NCI-H82 (cell line): Measurements from ENCODE around the gene CCNQ.

Source experiments
- DNase-seq: peaks from one replicate; lab custom pipeline; 2025; lab: John Stamatoyannopoulos, UW

Gene CCNQ

GRCh38 chrX:153576239-153576870, 22.6 kb downstream of the CCNQ start:
- peak; percentile 23 for DNase-seq

- no peak for DNase-seq
These were observed 25.0 kb downstream of the CCNQ start for GRCh38 chrX:153573984-153574383.

GRCh38 chrX:153572601-153573000, 26.3 kb downstream of the CCNQ start:
- no peak for DNase-seq

DNA sequence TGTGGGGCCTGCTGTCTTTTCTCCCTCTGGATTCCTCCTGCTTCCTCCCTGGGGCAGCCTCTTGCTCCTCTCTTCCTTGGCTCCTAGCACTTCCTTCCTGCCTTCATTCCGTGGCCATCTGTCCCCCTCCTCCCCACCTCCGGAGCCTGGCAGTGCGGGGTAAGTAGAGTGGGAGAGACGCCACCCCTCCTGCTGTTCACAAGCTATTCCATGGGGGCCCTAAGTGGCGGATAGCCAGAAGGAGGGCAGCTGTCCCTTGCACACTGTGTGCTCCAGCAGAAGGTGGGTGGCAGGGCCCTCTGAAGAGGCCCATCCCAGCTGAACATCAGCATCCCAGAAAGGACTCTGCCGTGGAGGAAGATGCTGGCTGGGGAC, 27.4 kb downstream of the CCNQ start:
- DNase-seq, result peak; percentile 82

GRCh38 chrX:153569475-153569874, 29.5 kb downstream of the CCNQ start:
- no peak for DNase-seq

DNA sequence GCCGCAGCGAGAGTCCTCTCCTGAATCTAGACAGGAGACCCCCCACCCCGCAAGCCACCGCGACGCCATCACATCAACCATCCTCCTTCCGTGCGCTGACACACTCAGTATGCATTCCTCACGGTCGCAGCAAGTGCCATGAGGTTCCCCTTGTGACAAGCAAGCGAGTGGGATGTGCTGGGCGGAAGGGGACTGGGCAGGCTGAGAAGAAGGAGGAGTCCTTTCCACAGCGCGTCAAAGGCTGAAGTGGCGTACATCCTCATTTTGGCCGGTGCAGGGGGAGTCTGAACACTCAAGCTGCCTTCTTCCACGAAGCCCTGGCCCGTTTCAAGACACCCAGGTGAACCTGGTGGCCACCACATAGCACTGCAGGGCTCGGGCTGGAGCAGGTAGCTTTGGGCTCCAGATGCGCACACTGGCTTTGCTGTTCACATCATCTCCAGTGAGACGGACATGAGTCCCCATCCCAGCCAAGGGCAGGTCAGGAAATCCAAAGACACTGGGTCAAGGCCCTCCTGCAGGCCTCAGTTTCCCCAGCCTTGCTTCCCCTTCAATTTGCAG, 30.4 kb downstream of the CCNQ start:
- DNase-seq, result no peak

DNA sequence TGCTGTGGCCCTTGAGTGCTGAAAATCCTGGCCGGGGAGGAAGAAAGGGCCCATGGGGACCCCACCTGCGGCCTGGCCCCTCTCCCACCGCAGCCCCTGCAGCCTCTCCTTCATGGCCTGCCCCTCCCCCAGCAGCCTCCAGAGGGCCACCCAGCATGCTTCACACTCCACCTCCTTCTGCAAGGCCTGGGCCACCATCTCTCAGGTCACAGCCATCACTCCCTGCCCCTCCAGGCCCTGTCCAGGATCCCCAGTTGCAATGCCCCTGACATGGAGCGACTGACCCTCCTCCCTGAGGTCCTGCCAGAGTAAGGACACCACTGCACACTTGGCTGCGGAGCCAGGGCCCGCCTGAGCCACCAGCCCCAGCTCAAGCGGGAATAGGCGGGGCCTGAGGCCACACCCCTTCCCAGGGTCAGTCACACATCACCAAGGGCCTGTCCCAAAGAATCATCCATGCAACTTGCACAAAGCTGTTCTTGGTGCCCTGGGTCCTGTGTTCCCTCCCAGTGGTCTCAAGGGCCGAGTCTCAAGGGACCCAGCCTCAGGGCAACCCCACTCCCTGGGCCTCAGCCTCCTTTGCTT, 32.9 kb downstream of the CCNQ start:
- DNase-seq, result no peak

GRCh38 chrX:153564047-153564606, 34.8 kb downstream of the CCNQ start:
- DNase-seq, result peak; percentile 30

- DNase-seq, result peak; percentile 88
These were observed 36.4 kb downstream of the CCNQ start for GRCh38 chrX:153562546-153562945.

DNA sequence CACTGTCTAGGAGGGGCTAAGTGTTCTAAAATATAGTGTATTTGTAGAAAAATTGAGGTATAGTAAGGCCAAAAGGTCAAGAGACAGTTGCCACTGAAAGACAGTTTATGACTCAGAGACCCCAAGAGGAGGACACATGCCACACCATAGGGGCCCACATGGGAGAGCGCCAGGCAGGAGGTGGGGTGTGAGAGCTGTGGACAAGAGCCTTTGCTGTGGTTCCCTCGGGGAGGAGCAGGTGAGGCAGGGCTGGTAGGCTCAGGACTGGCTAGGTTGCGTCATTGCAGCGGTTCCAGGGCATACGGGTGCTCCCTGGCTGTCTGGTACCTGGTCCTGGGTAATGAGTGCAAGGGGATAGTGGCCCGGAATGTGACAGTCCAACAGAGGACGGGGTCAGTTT, 37.6 kb downstream of the CCNQ start:
- no peak for DNase-seq

GRCh38 chrX:153560466-153560865, 38.5 kb downstream of the CCNQ start:
- no peak for DNase-seq

DNA sequence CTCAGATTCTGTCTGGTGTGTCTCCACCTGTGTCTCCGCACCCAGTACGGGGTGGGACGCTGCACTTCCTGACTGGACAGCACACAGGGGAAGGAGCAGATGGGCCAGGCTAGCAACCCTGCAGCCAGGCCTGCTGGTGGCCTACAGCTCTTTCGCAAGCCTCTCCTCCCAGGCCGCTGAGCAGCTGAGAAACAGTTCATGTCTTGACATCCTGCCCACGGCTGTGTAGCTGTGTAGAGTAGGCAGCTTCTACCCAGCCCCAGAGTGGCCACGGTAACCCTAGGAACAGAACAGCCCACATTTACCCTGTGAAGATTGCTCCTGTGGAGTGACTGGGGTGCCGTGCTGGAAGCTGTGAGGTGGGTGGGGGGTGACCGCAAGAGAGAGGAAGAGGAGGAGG, 38.9 kb downstream of the CCNQ start:
- DNase-seq, result no peak

DNA sequence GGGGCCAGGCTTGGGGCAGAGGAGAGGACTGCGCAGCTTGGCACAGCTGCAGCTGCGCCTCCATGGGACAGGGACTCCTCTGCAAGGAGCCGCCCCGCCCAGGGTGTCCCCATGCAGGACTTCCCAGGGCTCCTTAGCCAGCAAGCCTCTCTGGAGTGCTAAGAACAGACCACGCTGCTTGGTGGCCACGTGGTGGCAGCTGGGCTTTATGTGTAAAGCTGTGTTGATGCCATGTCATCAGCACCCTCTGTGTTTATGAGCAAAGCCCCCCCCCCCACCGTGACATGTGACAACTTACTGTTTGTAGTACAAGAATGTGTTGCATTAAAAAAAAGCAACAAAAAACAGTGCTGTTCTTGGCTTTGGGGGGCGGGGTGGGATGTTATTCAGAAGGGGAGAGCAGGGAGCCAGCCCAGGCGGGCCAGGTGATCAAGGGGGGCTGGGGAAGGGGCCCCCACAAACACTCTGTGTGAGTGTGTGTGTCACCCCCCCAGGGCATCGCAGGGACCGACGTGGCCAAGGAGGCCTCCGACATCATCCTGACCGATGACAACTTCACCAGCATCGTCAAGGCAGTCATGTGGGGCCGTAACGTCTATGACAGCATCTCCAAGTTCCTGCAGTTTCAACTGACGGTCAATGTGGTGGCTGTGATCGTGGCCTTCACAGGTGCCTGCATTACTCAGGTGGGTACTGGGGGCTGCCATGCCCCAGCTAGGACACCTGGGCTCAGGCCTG, 41.2 kb downstream of the CCNQ start:
- peak; percentile 64 for DNase-seq

DNA sequence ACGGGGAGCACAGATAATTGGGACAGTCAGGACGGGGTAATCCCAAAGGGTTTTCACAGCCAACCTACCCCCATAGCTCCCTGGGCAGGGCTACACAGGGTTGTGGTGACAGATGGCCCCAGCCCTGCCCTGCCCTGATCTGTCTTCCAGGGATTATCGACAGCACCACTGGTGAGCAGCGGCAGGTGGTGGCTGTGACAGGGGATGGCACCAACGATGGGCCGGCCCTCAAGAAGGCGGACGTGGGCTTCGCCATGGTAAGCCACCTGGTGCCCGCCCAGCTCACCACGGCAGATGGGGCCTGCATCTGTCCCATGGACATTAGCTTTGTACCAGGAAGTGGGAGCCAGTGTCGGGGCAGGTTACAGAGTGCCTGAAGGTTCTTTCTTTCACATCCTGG, 42.2 kb downstream of the CCNQ start:
- peak; percentile 97 for DNase-seq

DNA sequence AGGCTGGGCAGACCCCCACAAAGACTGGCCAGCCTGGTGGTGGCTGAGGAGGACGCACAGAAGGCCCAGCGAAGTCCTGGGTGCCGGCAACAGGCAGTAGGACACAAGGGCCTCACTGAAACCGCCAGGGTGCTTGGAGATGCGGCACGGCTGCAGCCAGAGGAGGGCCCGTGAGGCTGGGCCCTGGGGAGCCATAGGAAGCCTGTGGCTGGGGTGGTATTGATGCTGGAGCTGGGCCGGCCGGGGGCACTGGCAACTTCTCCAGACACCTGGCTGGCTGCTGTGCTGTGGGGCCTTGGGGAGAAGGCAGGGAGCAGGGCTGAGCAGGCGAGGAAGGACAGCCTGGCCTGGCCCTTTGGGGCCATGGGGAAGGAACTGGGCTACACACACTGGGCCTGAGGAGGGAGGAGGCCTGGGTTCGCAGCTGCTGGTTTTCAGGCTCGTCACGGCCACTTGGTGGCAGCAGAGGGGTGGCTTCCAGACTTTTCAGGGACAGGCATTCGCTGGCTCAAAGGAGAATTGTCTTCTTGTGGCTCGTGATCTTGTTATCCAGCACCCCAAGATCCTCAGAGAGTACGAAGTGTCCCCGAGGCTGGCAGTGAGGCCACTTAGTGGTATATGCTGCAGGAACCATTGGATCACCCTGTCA, 44.3 kb downstream of the CCNQ start:
- peak; percentile 79 for DNase-seq

DNA sequence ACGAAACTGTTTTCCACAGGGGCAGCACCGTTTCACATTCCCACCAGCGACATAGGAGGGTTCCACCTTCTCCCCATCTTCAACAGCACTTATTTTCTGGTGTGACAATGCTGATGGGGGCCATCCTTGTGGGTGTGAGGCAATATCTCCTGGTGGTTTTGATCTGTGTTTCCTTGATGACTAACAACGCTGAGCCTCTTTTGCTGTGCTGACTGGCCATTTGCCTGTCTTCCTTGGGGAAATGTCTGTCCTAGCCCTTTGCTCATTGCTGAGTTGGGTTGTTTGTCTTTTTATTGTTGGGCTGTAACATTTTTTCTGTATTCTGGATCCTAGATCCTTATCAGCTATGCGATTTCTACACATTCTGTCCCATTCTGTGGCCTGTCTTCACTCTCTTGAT, 47.8 kb downstream of the CCNQ start:
- DNase-seq, result no peak

GRCh38 chrX:153549807-153550206, 49.1 kb downstream of the CCNQ start:
- peak; percentile 21 for DNase-seq

DNA sequence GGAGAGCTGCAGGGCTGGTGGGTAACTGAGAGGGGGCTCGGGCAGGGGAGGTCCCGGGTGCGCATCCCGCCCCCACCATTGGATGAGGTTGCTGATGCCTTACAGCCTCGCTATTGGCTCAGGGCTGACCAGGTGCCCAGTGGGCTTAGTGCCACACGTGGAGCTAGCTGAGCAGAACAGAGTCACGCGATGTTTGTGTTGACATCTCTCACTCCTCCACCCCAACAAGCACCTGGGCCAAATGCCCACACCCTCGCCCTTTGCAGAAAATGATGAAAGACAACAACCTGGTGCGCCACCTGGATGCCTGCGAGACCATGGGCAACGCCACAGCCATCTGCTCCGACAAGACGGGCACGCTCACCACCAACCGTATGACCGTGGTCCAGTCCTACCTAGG, 49.7 kb downstream of the CCNQ start:
- no peak for DNase-seq

GRCh38 chrX:153547195-153547594, 51.7 kb downstream of the CCNQ start:
- DNase-seq, result peak; percentile 22

DNA sequence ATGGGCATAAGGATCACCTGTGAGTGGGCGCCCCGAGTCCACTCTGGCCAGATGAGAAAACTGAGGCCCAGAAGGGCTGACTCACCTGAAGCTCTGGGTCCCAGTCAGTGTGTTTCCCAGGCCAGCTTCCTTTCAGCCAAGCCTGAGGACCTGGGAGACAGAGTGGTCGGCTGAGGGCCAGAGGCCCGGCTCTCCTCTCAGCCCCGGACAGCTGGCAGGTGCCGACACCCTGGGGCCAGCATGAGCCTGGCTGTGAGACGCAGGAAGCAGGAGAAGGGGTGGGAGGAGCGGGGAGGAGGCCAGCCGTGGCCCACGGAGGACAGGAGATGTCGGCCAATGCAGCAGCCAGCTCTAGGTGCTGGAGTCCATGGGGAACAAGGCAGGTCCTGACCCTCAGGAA, 52.6 kb downstream of the CCNQ start:
- no peak for DNase-seq

GRCh38 chrX:153544727-153545126, 54.2 kb downstream of the CCNQ start:
- no peak for DNase-seq

GRCh38 chrX:153539979-153540358, 59.0 kb downstream of the CCNQ start:
- DNase-seq, result no peak
